Posterior vena cava (tissue), 2 donors: ENCODE data around the gene SMG9. TPM values are rescaled to one million over a fixed set of nuclear protein-coding genes. Genes with fewer than 3 reads are reported as not detected.
"Not testable (repeated sequence)": the region's sequence is repeated elsewhere in the genome, so short reads cannot be mapped to it uniquely, and the experiment has no call there.

Experiments
- DNase-seq: peaks from one replicate; pipeline ENCODE4 v3.0.0-alpha.2; 2020; ENCODE audit warnings: low spot score
- intact Hi-C, 2 donors: fragments of 100-400 bp; cut with DNase I; formaldehyde crosslinking; loops; one replicate each; pipeline versions ENCODE4 v1.14.1 to v1.14.2; 2022 to 2023
- total RNA-seq, 2 donors: library from RNA; stranded (reverse); fragmentation: NEBNext Ultra II Directional; extraction: Animal tissue kit (Norgen Biotek cat#: 25700); gene quantifications; one replicate each; pipeline ENCODE4 v1.2.1, GENCODE V29; 2021
- donor health status: DM: yes; HTN: yes; CAD: no.
- donor health status: DM: yes; HTN: yes; CAD: no.

The SMG9 gene
- total RNA-seq, 2 donors from 2014 or later = 35.3 to 40.4 TPM

DNA sequence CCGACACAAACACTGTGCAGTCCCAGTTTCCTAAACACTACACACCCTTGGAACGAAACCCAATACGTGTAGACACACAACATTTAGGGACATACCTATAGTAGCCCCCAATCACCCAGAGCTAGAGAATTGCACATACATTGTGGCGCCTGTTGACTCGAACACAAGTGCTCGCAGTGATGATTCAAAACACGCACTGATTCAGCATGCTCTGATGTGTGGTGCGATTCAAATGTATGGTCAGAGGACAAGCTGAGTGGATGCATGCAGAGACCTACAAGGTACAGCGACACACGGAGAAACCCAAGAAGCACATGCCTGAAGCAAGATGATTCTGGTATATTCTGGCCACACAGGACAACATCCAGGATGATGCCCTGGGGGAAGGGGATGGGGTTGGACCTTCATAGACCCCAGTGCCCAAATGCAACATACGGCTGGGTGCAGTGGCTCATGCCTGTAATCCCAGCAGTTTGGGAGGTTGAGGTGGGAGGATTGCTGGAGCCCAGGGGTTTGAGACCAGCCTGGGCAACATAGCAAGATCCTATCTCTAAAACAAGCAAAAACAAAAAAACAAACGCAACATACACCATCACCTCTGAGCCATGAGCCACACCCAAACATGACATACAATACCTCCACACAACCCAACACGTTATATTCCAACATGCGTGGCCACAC, 27.0 kb upstream of the SMG9 start:
- no peak for DNase-seq
- intact Hi-C loops = loop anchor here in 1 of 2 donors (5.0 kb wide), 1 partner anchor 34 kb away; no protein-coding TSS in a partner anchor

DNA sequence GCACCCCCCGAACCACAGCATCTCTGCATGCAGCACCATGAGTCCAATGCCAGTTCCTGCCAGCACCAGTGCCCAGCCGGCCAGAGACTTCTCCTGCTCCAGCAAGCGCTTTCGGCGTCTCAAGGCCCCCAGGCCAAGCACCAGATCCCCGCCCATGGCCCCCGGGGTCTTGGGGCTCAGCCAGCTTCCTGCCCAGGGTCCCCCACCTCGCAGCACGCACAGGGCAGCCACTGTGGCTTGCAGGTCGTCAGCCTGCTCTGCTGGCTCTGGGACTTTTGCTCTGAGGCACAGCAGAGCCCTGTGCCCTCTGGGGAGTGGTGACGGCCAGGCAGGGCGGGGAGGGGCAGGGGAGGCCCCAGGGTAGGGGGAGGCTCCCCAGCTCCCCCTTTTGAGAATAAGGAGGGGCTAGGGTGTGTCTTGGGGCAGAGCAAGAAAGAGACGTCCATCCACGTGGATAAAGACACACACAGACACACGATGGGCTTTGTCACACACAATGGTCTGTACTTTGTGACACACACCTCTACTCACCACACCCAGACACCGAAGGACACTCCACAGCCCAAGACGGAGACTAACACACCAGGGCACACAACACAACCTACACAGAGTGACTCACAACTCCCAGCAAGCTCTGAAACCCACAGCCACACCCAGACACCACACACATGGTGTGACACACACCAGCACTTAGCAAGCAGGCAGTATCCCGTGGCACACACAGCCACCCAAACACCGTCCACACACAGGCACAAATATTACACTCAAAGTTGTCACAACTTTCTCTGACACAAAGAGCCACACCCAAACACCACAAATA, 26.2 kb upstream of the SMG9 start, which contains the start of gene KCNN4:
Gene KCNN4, minus strand, starts transcription at position 268 of the 820 bp plus-strand sequence. Its CDS starts 112 bp downstream, at position 156.
- no peak for DNase-seq
- intact Hi-C loops = loop anchor here in 1 of 2 donors (5.0 kb wide), 1 partner anchor 34 kb away; no protein-coding TSS in a partner anchor

DNA sequence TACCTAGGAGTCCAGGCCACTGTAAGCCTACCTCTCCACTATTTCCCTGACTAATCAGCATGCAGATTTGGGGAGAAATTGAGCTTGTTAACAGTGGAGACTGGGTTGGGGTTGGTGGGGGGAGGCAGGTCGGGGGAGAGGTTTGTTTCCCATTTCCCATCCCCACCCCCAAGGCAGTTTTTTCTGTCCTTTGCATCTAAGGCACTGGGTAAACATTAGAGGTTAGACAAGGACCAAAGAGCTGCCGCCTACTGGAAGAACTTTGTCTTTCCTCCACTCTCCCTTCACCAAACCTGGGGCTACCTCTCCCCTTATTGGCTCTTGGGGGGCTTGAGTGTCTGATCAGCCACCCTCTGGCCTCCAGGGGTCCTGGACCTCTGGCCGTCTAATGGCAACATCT, 25.1 kb upstream of the SMG9 start:
- intact Hi-C loops = loop anchor here in 1 of 2 donors (5.0 kb wide), 1 partner anchor 33 kb away; no protein-coding TSS in a partner anchor
- no peak for DNase-seq

DNA sequence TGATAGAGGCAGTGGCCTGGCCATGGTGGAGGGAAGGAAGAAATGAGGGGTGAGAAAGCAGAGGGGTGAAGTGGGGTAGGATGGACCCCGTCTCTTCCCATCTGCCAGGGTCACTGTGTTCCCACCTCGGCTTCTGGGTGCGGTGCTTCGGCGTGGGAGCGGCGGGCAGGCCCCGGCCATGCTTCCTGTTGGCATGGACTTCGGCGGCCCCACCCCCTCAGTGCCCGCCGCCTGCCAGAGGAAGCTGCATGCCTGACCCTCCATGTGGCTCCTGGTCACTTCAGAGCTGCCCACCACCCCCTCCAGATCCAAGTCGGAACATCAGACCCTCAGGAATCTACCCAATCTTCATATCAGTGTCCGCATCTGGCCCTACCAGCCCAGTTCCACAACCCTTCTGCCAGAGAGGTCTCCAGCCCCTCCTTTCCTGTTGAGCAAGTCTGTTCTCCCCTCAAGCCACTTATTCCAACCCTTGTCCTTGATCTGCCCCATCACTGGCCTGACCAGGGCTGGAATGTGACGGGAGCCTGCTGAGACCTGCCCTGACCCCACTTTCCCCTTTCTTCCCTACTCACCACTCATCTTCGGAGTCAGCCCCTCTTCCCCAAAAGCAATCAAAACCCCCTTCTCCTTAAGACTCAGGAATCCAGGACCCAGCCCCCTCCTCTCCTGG, 24.5 kb upstream of the SMG9 start:
- DNase-seq = no peak
- intact Hi-C loops = no loop called here

DNA sequence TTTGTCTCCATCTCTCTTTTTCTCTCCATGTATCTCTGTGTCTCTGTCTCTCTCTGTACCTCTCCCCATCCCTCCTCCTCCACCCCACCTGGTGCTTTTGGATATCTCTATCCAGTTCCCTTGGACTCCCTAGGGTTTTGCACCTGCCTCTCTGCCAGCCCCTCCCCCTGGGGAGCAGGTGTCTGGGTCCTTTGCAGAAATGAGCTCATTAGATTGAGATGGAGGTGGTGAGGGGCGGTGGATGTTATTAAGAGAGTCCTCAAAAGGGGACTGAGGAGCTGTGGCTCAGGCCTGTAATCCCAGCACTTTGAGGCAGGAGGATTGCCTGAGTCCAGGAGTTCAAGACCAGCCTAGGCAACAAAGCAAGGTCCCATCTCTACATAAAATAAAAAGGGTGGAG, 23.9 kb upstream of the SMG9 start:
- no peak for DNase-seq
- intact Hi-C loops = no loop called here

DNA sequence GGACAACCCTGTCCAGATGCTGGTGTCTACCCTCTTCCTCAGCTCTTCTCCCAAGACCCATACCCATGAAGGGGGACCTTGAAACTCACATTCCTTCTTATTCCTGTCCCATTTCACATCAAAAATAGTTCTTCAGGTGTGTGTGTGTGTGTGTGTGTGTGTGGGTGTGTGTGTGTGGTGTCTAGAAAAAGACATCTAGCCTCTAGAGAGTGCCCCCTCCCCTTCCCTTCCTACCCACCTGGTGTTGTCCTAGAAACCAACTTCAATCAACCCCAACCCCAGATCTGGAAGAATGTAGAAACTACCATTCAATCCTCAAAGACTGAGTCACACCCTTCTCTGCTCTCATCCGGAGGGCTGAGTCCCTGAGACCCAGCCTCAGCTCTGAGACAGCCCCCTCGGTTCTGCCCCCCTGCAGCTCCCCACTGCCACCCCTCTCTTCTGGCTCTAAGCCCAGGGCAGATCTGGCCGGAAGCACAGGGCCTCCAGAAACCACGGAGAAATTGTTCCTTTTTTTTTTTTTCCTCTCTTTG, 22.5 kb upstream of the SMG9 start:
- intact Hi-C loops = loop anchor here in 1 of 2 donors (1.0 kb wide), 1 partner anchor 49 kb away; no protein-coding TSS in a partner anchor
- DNase-seq = no peak

DNA sequence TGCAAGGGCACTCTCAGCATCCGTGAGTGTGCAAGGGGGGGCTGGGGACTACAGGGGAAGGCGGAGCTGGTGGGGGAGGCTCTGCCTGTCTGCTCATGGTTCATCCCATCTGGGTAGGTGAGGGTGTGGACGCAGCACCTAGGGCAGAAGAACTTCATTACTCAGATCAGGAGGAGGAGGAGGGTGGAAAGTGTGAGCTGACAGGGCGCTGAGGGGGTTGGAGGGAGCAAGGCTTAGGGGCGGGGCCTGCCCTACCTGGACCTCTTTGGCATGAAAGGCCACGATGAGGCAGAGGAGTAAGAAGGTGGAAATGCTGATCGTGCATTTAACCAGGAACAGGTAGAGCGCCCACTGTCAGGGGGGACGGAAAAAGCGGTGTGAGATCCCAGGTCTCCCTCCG, 21.5 kb upstream of the SMG9 start:
- intact Hi-C loops = no loop called here
- no peak for DNase-seq

DNA sequence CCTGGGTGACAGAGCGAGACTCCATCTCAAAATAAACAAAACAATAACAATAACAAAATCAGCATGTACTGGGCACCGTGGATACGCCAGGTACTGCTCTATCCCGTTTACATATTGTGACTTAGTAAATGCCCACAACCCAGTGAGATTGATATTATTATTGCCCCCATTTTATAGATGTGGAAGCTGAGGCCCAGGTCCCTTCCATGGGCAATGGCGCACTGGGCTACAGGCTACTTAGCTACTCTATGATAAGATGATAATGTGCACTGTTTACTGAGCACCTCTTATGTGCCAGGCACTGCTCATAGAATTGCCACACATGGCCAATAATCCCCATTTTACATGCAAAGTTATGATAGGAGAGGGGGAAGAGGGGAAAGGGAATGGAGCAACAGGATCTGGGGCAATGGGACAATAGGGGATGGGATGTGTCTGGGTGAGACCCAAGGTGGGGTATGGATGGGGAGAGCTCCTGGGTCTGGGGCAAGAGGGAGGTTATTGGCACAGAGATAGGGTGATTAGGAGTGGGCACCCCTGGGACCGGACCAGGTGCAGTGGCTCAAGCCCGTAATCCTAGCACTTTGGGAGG, 20.6 kb upstream of the SMG9 start:
- intact Hi-C loops = no loop called here
- DNase-seq = no peak

DNA sequence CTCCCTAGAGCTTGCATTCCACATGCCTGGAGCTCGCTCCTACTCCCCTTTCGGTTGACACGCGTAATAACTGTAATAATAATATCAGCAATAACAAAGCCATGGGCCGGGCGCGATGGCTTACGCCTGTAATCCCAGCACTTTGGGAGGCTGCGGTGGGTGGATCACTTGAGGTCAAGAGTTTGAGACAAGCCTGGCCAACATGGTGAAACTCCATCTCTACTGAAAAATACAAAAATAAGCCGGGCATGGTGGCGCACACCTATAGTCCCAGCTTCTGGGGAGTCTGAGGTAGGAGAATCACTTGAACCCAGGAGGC, 20.1 kb upstream of the SMG9 start:
- intact Hi-C loops, DNase-seq: not testable (repeated sequence)

DNA sequence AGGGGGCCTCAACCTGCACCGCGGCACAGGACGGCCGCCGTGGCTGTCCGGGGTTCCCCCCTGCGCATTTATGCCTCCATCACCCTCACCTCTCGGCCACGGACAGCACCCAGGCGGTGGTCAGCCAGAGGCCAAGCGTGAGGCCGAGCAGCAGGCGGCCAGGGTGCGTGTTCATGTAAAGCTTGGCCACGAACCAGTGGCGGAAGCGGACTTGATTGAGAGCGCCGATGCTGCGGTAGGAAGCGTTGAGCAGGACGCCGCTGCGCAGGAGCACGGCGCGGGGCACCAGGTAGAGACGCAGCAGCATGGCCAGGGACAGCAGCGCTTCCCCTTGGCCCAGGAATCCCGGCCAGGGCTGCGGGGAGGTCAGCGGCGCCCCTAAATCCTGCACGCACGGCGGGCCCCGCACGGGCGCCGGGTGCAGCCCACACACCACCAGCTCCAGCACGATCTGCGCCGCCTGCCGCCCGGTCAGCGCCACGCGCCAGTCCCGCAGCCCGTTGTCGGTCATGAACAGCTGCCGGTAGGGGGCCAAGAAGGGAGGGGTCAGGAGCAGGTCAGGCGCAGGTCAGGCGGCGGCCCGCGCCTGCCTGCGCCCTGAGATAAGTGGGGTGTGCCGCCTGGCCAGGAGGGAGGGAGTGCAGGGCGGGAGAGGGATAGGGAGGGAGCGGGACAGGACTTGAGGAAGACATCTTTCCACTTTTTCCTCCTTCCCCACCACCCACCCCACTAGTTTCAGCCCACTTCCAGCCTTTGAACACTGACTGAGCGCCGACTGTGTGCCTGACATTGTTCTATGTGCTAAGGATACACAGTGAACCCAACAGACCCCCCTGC, 19.6 kb upstream of the SMG9 start:
- no peak for DNase-seq
- intact Hi-C loops = no loop called here

DNA sequence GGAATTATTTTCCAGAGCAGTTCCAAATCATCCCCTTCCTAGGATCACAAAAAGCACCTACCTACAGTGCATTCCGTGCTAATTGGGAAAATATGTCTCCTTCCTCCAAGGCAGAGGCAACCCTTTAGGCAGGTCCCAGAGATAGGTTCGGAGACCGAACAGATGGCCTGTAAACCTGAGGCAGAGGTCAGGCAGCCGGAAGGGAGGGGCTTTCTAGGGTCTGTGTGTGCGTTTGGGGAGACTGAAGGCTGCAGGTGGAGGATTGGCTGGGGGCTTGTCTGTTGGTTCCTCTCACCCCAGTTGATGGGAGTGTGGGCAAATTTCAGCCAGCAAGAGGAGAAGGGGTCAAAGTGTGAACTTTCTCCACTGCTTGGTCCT, 19.0 kb upstream of the SMG9 start:
- no peak for DNase-seq
- intact Hi-C loops = no loop called here

DNA sequence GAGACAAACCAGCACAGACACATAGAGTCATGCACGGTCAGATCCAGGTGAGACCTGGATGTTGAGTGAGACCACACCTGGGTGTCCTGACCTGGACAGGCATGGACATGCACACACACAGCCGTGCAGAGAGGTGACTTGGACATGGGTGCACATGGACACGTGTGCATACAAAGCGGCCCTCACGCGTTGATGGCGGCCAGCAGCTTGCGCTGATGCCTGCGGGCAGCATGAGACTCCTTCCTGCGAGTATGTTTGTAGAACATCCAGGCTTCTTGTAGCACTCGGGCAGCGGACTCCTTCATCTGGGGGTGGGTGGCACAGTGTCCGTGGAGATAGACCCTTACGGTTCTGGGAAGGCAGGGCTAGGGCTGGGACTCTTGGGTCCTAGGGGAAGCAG, 14.5 kb upstream of the SMG9 start:
- intact Hi-C loops = no loop called here
- DNase-seq = no peak

DNA sequence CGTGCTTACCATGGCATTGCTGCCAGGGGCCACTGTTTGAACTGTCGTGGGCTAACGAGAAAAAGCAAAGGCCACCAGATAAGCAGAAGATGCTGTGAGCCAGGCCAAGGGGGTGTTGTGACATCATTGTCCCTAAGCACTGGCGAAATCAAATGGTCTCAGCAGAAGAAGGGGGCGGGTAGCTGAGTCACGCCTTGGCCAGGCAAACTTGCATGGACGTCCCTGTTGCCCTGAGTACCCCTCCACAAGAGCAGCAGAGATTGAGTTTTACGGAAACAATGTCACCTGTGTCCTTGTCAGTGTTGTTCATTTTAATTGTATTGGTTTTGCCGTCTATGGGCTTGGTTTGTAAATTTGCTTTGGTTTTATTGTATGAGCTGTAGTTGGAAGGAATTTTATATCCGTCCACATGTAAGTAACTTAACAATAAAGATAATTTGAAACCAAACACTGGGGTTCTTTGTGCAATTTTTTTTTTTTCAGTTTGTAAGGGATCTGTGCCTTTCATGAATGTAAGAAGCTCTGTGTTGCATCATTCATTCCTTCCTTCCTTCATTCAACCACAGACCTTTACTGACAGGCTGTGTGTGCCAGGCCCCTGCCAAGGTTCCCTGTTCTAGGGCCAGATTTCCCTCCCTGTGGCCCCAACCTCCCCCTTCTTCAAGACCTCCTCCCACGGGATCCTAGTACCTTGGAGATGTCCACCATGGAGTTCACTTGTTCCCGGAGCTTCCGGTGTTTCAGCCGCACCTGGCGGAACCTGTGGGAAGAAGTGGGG, 13.7 kb upstream of the SMG9 start:
- intact Hi-C loops = no loop called here

DNA sequence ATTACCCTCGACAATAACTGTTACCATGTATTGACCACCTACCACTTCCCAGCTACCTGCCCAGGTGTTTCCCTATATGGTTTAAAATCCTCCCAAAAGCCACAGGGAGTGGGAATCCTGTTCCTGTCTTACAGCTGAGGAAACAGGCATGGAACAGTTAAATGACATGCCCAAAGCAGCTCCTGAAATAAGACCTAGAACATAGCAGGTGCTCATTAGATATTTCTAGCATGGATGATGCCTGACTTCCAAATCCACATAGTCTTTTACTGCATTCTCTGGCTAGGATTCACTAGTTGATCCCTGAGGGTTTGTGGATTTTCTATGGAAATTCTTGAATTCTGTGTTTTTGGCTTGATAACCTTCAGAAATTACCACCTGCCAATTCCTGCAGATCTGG, 13.1 kb upstream of the SMG9 start:
- intact Hi-C loops = no loop called here
- no peak for DNase-seq

More for the DNA sequence above, 13.7 kb upstream of the SMG9 start:
- DNase-seq = peak; percentile 91

DNA sequence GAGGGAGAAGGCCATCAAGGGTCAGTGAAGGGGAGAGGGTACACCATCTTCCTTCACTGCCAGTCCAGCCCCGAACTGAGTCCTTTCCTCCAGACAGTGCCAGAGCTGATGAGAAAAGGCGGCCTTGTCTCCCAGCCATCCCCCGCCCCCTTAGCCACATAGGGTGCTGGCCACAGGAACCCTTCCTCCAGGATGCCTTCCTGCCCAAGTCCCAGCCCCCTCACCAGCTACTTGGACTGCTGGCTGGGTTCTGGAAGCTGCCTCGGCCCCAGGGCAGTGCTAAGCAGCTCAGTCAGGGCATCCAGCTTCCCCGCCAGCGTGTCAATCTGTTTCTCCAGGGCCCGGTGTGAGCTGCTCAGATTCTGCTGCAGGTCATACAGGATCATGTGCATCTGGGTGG, 12.6 kb upstream of the SMG9 start:
- intact Hi-C loops = no loop called here
- DNase-seq = no peak

DNA sequence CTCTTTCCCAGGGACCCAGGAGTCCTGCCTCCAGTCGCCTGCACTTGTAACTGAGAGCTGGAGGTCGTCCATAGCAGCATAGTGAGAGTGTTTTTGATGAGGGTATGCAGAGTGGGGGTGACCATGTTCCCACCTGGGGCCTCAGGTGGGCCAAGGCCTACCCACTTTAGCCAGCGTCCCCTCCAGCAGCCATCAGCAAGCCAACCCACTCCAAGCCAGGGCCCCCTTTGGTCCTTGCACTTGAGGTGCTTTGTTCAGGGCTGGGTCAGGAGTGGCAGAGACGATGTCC, 11.9 kb upstream of the SMG9 start:
- DNase-seq = no peak
- intact Hi-C loops = no loop called here

DNA sequence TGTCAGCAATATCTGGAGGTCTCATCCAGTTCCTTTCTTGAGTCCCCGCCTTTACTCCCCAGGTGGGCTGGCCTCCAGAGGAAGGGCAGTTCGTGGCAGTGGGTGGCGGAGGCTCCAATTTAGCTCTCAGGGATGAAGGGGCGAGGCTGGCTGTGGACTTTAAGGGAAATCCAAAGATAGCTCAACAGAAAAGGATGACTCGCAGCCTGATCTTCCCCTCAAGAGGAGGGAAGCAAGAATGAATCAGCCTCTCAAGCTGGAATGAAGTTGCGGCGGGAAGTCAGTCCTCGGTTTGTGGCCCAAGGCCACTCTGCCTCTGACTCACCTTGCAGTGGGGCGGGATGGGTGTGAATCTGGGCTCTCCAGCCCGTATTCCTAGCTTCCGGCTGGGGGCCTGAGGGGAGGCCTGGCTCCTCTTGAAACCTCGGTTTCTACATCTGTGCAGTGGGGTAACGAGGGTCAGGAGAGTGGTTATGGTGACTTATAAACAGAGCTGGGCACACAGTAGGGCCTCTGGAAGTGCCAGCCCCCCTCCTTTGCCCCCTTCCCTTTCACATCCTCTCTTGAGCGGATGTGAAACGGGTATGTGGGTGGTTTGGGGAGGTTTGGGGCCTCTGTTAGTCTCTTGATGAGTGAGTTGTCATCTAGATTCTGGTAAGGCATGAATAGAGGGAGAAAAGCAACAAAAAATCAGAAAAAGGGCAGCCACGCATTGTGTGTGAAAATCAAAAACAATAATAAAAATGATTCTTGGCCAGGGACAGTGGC, 10.5 kb upstream of the SMG9 start:
- intact Hi-C loops = no loop called here
- peak; percentile 95 for DNase-seq
